ENCODE data around the gene GSE1. TPM values are rescaled to one million over a fixed set of nuclear protein-coding genes. Genes with fewer than 3 reads are reported as not detected.

GSE1 gene
- total and polyA plus RNA-seq, 2 of the 13 experiments (the other 11 are each of a cell fraction or from before 2014, with no cell fraction given) = 16.1 to 31.2 TPM

DNA sequence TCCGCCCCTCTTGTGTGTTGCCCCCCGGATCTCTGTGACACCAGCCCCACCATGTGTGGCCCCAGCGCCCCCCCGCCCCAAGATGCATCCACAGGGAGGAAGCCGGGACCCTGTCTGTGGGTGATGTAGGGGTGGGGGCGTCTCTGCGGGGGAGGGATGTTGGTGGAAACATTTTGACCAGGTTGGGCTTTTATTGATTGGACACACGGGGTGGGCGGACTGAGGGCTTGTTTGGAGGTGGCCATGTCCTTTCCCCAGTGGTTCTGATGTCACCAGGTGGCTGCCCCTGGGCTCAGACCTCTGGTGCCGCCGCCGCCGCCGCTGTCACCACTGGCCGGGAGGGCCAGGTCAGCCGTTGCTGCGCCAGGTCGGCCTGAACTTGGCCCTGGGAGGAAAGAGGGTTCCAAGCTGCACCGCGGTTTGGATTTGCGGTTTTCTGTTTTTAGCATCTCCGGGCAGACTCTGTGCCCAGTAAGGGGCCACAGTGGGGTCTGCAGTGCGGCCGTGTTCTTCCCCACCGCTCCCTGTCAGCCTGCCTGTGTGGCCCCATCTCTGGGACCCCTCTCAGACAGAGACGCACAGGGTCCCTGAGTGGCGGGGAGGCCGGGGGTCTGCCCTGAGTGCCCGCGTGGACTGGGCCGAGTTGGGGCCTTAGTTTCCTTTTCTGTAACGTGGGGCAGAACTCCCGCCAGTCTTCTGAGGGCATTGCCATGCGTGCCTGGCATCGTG is 19.8 kb downstream of the GSE1 start (continued):
- TF ChIP-seq, protein P1, sequence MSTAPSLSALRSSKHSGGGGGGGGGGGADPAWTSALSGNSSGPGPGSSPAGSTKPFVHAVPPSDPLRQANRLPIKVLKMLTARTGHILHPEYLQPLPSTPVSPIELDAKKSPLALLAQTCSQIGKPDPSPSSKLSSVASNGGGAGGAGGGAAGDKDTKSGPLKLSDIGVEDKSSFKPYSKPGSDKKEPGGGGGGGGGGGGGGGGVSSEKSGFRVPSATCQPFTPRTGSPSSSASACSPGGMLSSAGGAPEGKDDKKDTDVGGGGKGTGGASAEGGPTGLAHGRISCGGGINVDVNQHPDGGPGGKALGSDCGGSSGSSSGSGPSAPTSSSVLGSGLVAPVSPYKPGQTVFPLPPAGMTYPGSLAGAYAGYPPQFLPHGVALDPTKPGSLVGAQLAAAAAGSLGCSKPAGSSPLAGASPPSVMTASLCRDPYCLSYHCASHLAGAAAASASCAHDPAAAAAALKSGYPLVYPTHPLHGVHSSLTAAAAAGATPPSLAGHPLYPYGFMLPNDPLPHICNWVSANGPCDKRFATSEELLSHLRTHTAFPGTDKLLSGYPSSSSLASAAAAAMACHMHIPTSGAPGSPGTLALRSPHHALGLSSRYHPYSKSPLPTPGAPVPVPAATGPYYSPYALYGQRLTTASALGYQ (CRISPR knock-in tag; IDR thresholded peaks at IDR 0.05) = no peak

DNA sequence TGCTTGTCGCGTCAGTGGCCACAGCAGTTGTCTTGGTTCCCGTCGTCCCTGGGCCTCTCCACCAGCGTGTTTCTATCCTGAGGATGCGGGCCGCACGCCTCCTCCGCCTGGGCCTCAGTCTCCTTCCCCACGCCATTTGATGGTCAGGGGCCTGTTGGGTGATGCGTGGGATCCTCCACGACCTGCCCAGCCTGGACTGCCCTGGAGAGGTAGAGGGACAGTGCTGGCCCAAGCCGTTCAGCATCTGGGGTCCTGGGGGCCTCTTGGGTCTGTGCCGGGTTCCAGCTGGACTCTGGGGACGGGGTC is 20.3 kb downstream of the GSE1 start:
- in situ Hi-C loops (cut with HindIII; ENCODE audit: extremely low pct_ligation_motif_present, low pct_unique_long_range_greater_than_20kb) = no loop called here
- H4K20me1 ChIP-seq (ENCODE audit: insufficient read depth, low read length) = peaks cover 98% of the 10 kb centered on the region; the same call in 1 of the 2 replicates
- no peak overlapping the region for H2AFZ ChIP-seq (ENCODE audit: low read length)
- no peak for DNase-seq (ENCODE audit: low spot score)
- no peaks in the 10 kb centered on the region for H3K4me1 ChIP-seq (ENCODE audit: insufficient read depth, low read length)
- no peak overlapping the region for H3K27ac ChIP-seq (ENCODE audit: extremely low read length, insufficient read depth, low read length)
- no peak for ATAC-seq
- CTCF ChIA-PET (ENCODE audit: low intra/inter-chr PET ratio, low total read pairs) = no interaction called here
- WGBS (ENCODE audit: low lambda C conversion rate) = 97% methylated on average over 15 of the region's 15 CpGs
- TF ChIP-seq AGO2 (optimal IDR thresholded peaks at IDR 0.05; ENCODE audit: low read depth, low read length) (peak; percentile 64), SMAD9 (CRISPR knock-in tag; IDR thresholded peaks at IDR 0.05) (no peak)
- intact Hi-C loops (cut with micrococcal nuclease; ENCODE audit: unreplicated experiment) = no loop called here
- H3K27me3 ChIP-seq (ENCODE audit: control insufficient read depth in 1 of 2, insufficient read depth in 2 of 2, low read length in 2 of 2) = no peaks in the 10 kb centered on the region
- H3K79me2 ChIP-seq (ENCODE audit: insufficient read depth, low read length) = peaks cover 83% of the 10 kb centered on the region
- H3K4me3 ChIP-seq (replicated peaks in 1 of 3; ENCODE audit: insufficient read depth in 1 of 3, low read depth in 2 of 3, low read length in 3 of 3) = no peak overlapping the region
- H3K36me3 ChIP-seq (replicated peaks in 1 of 2; ENCODE audit: control insufficient read depth in 1 of 2, insufficient read depth in 2 of 2, low read length in 2 of 2) = peaks cover 39 to 63% of the 10 kb centered on the region in 2 experiments
- BruUV-seq (replicated peaks) = no TSS peak
- no peak overlapping the region for H3K4me2 ChIP-seq (ENCODE audit: low read depth, low read length)
- FAIRE-seq = no peak
- H3K9me3 ChIP-seq (ENCODE audit: low read length) = peaks cover 12% of the 10 kb centered on the region
- POLR2A ChIA-PET = no interaction called here
- H3K9ac ChIP-seq (ENCODE audit: insufficient read depth, low read depth, low read length) = no peak overlapping the region

DNA sequence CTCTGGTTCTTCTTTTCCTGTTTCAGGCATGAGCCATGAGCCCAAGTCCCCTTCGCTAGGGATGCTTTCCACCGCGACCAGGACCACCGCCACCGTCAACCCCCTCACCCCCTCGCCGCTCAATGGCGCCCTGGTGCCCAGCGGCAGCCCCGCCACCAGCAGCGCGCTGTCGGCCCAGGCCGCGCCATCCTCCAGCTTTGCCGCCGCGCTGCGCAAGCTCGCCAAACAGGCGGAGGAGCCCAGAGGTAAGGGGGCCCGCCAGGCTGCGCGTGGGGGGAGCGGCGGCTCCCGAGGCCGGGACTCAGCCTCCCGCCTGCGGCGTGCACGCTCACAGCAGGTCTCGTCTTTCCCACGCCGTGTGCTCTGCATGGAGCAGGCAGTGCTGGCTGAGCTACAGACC is 20.8 kb downstream of the GSE1 start:
- ATAC-seq = no peak
- DNase-seq (ENCODE audit: low spot score) = no peak
- POLR2A ChIA-PET = no interaction called here
- Histone ChIP-seq H2AFZ (ENCODE audit: low read length) (no peak overlapping the region), H3K27ac (ENCODE audit: extremely low read length, insufficient read depth, low read length) (no peak overlapping the region), H3K79me2 (ENCODE audit: insufficient read depth, low read length) (peaks cover 78% of the 10 kb centered on the region), H3K9me3 (ENCODE audit: low read length) (peaks cover 12% of the 10 kb centered on the region), H3K4me2 (ENCODE audit: low read depth, low read length) (no peak overlapping the region), H3K27me3 (ENCODE audit: control insufficient read depth in 1 of 2, insufficient read depth in 2 of 2, low read length in 2 of 2) (no peaks in the 10 kb centered on the region), H3K4me1 (ENCODE audit: insufficient read depth, low read length) (no peaks in the 10 kb centered on the region), H3K36me3 (replicated peaks in 1 of 2; ENCODE audit: control insufficient read depth in 1 of 2, insufficient read depth in 2 of 2, low read length in 2 of 2) (peaks cover 36 to 62% of the 10 kb centered on the region in 2 experiments), H3K4me3 (replicated peaks in 1 of 3; ENCODE audit: insufficient read depth in 1 of 3, low read depth in 2 of 3, low read length in 3 of 3) (no peak overlapping the region), H3K9ac (ENCODE audit: insufficient read depth, low read depth, low read length) (no peak overlapping the region), H4K20me1 (ENCODE audit: insufficient read depth, low read length) (peaks cover 96% of the 10 kb centered on the region; the same call in 1 of the 2 replicates)
- in situ Hi-C loops (cut with HindIII; ENCODE audit: extremely low pct_ligation_motif_present, low pct_unique_long_range_greater_than_20kb) (no loop called here), intact Hi-C loops (cut with micrococcal nuclease; ENCODE audit: unreplicated experiment) (no loop called here)
- no peak for FAIRE-seq
- BruUV-seq (replicated peaks) = no TSS peak
- CTCF ChIA-PET (ENCODE audit: low intra/inter-chr PET ratio, low total read pairs) = no interaction called here
- 99% methylated on average over 35 of the region's 35 CpGs for WGBS (ENCODE audit: low lambda C conversion rate)
- TF ChIP-seq MXD3 (CRISPR knock-in tag; IDR thresholded peaks at IDR 0.05) = 0 out of 2 replicates have a peak, but pooled peaks have one; percentile 19
- TF ChIP-seq ZNF891 (CRISPR knock-in tag; IDR thresholded peaks at IDR 0.05) = no peak
- no peak for TF ChIP-seq HMGXB4 (CRISPR knock-in tag; IDR thresholded peaks at IDR 0.05; ENCODE audit: borderline replicate concordance in 1 of 2, low read depth in 1 of 2)
- TF ChIP-seq ZBTB4 (CRISPR knock-in tag; IDR thresholded peaks at IDR 0.05; ENCODE audit: borderline replicate concordance) = no peak
